Parathyroid adenoma (tissue), 2 donors: Measurements from ENCODE around the gene YBEY.

Experiments
- H2AFZ ChIP-seq: fragments of 300-600 bp; sonication (generic); one replicate; pipeline ENCODE4 v1.7.0; 2017; ENCODE audit warnings: antibody characterized with exemption, mild to moderate bottlenecking
- H3K27ac ChIP-seq: fragments of 300-600 bp; sonication (generic); one replicate; pipeline ENCODE4 v1.7.0; 2017
- H3K27me3 ChIP-seq: fragments of 300-600 bp; sonication (generic); one replicate; pipeline ENCODE4 v1.7.0; 2017; ENCODE audit warnings: low read length; ENCODE audit not compliant: control insufficient read depth, insufficient read depth
- H3K36me3 ChIP-seq: fragments of 300-600 bp; sonication (generic); one replicate; pipeline ENCODE4 v1.7.0; 2017; ENCODE audit warnings: low read length; ENCODE audit not compliant: control insufficient read depth, insufficient read depth
- H3K4me1 ChIP-seq: fragments of 300-600 bp; sonication (generic); one replicate; pipeline ENCODE4 v1.7.0; 2017; ENCODE audit warnings: control low read depth
- H3K4me2 ChIP-seq: fragments of 300-600 bp; sonication (generic); one replicate; pipeline ENCODE4 v1.7.0; 2017; ENCODE audit warnings: low read length
- H3K4me3 ChIP-seq: fragments of 300-600 bp; sonication (generic); one replicate; pipeline ENCODE4 v1.7.0; 2017; ENCODE audit warnings: low read depth, low read length
- H3K79me2 ChIP-seq: fragments of 300-600 bp; sonication (generic); one replicate; pipeline ENCODE4 v1.7.0; 2017; ENCODE audit warnings: control low read depth
- H3K9ac ChIP-seq: fragments of 300-600 bp; sonication (generic); one replicate; pipeline ENCODE4 v1.7.0; 2017; ENCODE audit warnings: mild to moderate bottlenecking
- H3K9me3 ChIP-seq: fragments of 300-600 bp; sonication (generic); one replicate; pipeline ENCODE4 v1.7.0; 2017; ENCODE audit warnings: low read length; ENCODE audit not compliant: control insufficient read depth
- CTCF ChIP-seq: fragments of 300-600 bp; sonication (generic); IDR thresholded peaks from one replicate; pipeline ENCODE4 v1.7.0; 2017; ENCODE audit warnings: antibody characterized with exemption, mild to moderate bottlenecking
- donor health status: primary hyperparathyroidism.

Gene YBEY

GRCh38 chr21:46247699-46248421 lies 38.3 kb upstream of the YBEY start:
- H3K27ac ChIP-seq = no peak overlapping the region
- no peaks in the 10 kb centered on the region for H3K79me2 ChIP-seq
- H3K36me3 ChIP-seq = no peaks in the 10 kb centered on the region
- H3K4me1 ChIP-seq = no peaks in the 10 kb centered on the region
- H3K9me3 ChIP-seq = no peaks in the 10 kb centered on the region
- no peak for TF ChIP-seq CTCF
- no peak overlapping the region for H2AFZ ChIP-seq
- no peaks in the 10 kb centered on the region for H3K27me3 ChIP-seq
- no peak overlapping the region for H3K9ac ChIP-seq
- H3K4me2 ChIP-seq = no peak overlapping the region
- no peak overlapping the region for H3K4me3 ChIP-seq

GRCh38 chr21:46248422-46248782 lies 37.7 kb upstream of the YBEY start:
- Histone ChIP-seq H3K79me2 (no peaks in the 10 kb centered on the region), H3K4me3 (no peak overlapping the region), H3K9me3 (no peaks in the 10 kb centered on the region), H3K27me3 (no peaks in the 10 kb centered on the region), H3K4me2 (no peak overlapping the region), H3K9ac (no peak overlapping the region), H2AFZ (no peak overlapping the region), H3K36me3 (no peaks in the 10 kb centered on the region), H3K27ac (no peak overlapping the region), H3K4me1 (no peaks in the 10 kb centered on the region)
- TF ChIP-seq CTCF = no peak

GRCh38 chr21:46248827-46249226 lies 37.3 kb upstream of the YBEY start:
- no peaks in the 10 kb centered on the region for H3K36me3 ChIP-seq
- H3K4me3 ChIP-seq = no peak overlapping the region
- no peaks in the 10 kb centered on the region for H3K79me2 ChIP-seq
- no peaks in the 10 kb centered on the region for H3K27me3 ChIP-seq
- H3K9ac ChIP-seq = no peak overlapping the region
- H2AFZ ChIP-seq = no peak overlapping the region
- no peaks in the 10 kb centered on the region for H3K9me3 ChIP-seq
- H3K4me2 ChIP-seq = no peak overlapping the region
- no peak overlapping the region for H3K27ac ChIP-seq
- no peaks in the 10 kb centered on the region for H3K4me1 ChIP-seq
- no peak for TF ChIP-seq CTCF

GRCh38 chr21:46250146-46250725 lies 35.9 kb upstream of the YBEY start:
- H3K36me3 ChIP-seq = no peaks in the 10 kb centered on the region
- no peak overlapping the region for H2AFZ ChIP-seq

More at GRCh38 chr21:46250146-46250725, 35.9 kb upstream of the YBEY start:
- H3K4me3 ChIP-seq = no peak overlapping the region
- no peaks in the 10 kb centered on the region for H3K9me3 ChIP-seq
- no peak overlapping the region for H3K9ac ChIP-seq
- TF ChIP-seq CTCF = no peak
- H3K27me3 ChIP-seq = no peaks in the 10 kb centered on the region
- no peaks in the 10 kb centered on the region for H3K4me1 ChIP-seq
- no peak overlapping the region for H3K27ac ChIP-seq
- H3K79me2 ChIP-seq = no peaks in the 10 kb centered on the region
- H3K4me2 ChIP-seq = no peak overlapping the region
